WERI-Rb-1 (cell line): ENCODE results near the gene FOXK2.
A peak's percentile ranks its signal among the peaks of the same experiment; 100 is the strongest.

Experiments used
- DNase-seq: peaks from one replicate; pipeline ENCODE4 v3.0.0-alpha.2; 2020
- H3K27ac ChIP-seq: fragments of 250-450 bp; sonication (Bioruptor Pico); 2 replicates; pipeline ENCODE4 v1.5.1; 2020; ENCODE audit warnings: mild to moderate bottlenecking, moderate library complexity
- H3K27me3 ChIP-seq: fragments of 250-450 bp; sonication (Bioruptor Pico); 2 replicates; pipeline ENCODE4 v1.5.1; 2021; ENCODE audit warnings: mild to moderate bottlenecking, low read depth, moderate library complexity; ENCODE audit not compliant: insufficient read depth, severe bottlenecking
- H3K36me3 ChIP-seq: fragments of 250-450 bp; sonication (Bioruptor Pico); 2 replicates; pipeline ENCODE4 v1.5.1; 2020; ENCODE audit warnings: mild to moderate bottlenecking, moderate library complexity
- H3K4me3 ChIP-seq: 2 replicates; pipeline ENCODE4 v1.5.1; 2011; ENCODE audit warnings: low read depth, mild to moderate bottlenecking, control low read depth, low read length
- H3K9me3 ChIP-seq: fragments of 250-450 bp; sonication (Bioruptor Pico); 2 replicates; pipeline ENCODE4 v1.5.1; 2021; ENCODE audit warnings: mild to moderate bottlenecking, moderate library complexity; ENCODE audit not compliant: severe bottlenecking
- CTCF ChIP-seq: IDR thresholded peaks from 2 replicates; pipeline ENCODE4 v1.5.1; 2011; ENCODE audit warnings: low read depth, mild to moderate bottlenecking, control low read depth, inconsistent platforms, low read length

FOXK2 gene

GRCh38 chr17:82496529-82497434, 22.8 kb upstream of the FOXK2 start:
- Histone ChIP-seq H3K9me3 (no peaks in the 10 kb centered on the region), H3K36me3 (no peaks in the 10 kb centered on the region), H3K27me3 (no peaks in the 10 kb centered on the region), H3K4me3 (peak overlapping the region; percentile 62), H3K27ac (peak overlapping the region; percentile 90)
- DNase-seq: peak; percentile 99
- TF ChIP-seq CTCF: no peak

- Histone ChIP-seq H3K4me3 (peak overlapping the region; percentile 81), H3K9me3 (no peaks in the 10 kb centered on the region), H3K36me3 (no peaks in the 10 kb centered on the region), H3K27me3 (no peaks in the 10 kb centered on the region), H3K27ac (peak overlapping the region; percentile 97)
- peak; percentile 79 for DNase-seq
- no peak for TF ChIP-seq CTCF
Observed at GRCh38 chr17:82497483-82498405, 21.8 kb upstream of the FOXK2 start.

GRCh38 chr17:82502207-82502606, 17.3 kb upstream of the FOXK2 start:
- TF ChIP-seq CTCF: no peak
- no peaks in the 10 kb centered on the region for H3K36me3 ChIP-seq
- H3K27me3 ChIP-seq: no peaks in the 10 kb centered on the region
- DNase-seq: no peak
- H3K27ac ChIP-seq: no peak overlapping the region
- H3K9me3 ChIP-seq: no peaks in the 10 kb centered on the region
- no peak overlapping the region for H3K4me3 ChIP-seq

GRCh38 chr17:82503094-82503727, 16.3 kb upstream of the FOXK2 start:
- TF ChIP-seq CTCF: no peak
- H3K27me3 ChIP-seq: no peaks in the 10 kb centered on the region

GRCh38 chr17:82503728-82504308, 15.7 kb upstream of the FOXK2 start:
- Histone ChIP-seq H3K4me3 (no peak overlapping the region), H3K9me3 (no peaks in the 10 kb centered on the region), H3K27me3 (no peaks in the 10 kb centered on the region), H3K36me3 (no peaks in the 10 kb centered on the region), H3K27ac (no peak overlapping the region)
- TF ChIP-seq CTCF: no peak
- no peak for DNase-seq

More at GRCh38 chr17:82503094-82503727, 16.3 kb upstream of the FOXK2 start:
- Histone ChIP-seq H3K9me3 (no peaks in the 10 kb centered on the region), H3K4me3 (no peak overlapping the region), H3K27ac (no peak overlapping the region), H3K36me3 (no peaks in the 10 kb centered on the region)
- no peak for DNase-seq
